Loucy (cell line): Measurements from ENCODE around the gene MYO18A.

Source experiments
- CTCF ChIP-seq: fragments of 200-600 bp; sonication (generic); conservative IDR thresholded peaks from 2 replicates; pipeline ENCODE4 v1.5.1; 2014; ENCODE audit warnings: mild to moderate bottlenecking, antibody characterized with exemption, low read length
- EZH2phosphoT487 ChIP-seq: fragments of 200-600 bp; IDR thresholded peaks from 2 replicates; pipeline ENCODE4 v1.6.1; 2018; ENCODE audit warnings: antibody characterized with exemption, mild to moderate bottlenecking, moderate library complexity, borderline replicate concordance

- TF ChIP-seq CTCF: no peak
- TF ChIP-seq EZH2phosphoT487: no peak
Observed at GRCh38 chr17:29085223-29085622, 95.0 kb downstream of the MYO18A start.
